K562 (cell line): Measurements from ENCODE around the gene EXOC6.

Experiments
- CEBPG ChIP-seq, 3 experiments: fragments of 200-800 bp in 1 of 3; sonication (Bioruptor generic) in 1 of 3; sonication (generic) in 1 of 3; formaldehyde crosslinking in 1 of 3; IDR thresholded peaks in 2 of 3; conservative IDR thresholded peaks in 1 of 3; 2 replicates each; pipeline versions ENCODE4 v1.6.1 to v1.8.0; 2016 to 2022; ENCODE audit warnings: missing compliant biosample characterization in 2 of 3, missing genetic modification characterization in 2 of 3, mild to moderate bottlenecking in 1 of 3, missing genetic modification reagents in 1 of 3
- PHF20 ChIP-seq: fragments of 450-650 bp; IDR thresholded peaks from 2 replicates; pipeline ENCODE4 v1.6.1; 2018; ENCODE audit not compliant: partially characterized antibody
- TAF1 ChIP-seq: IDR thresholded peaks from 2 replicates; pipeline ENCODE4 v1.6.1; 2011; ENCODE audit warnings: mild to moderate bottlenecking, low read length, moderate library complexity; ENCODE audit not compliant: insufficient read depth, control insufficient read depth, severe bottlenecking; ENCODE audit errors: extremely low read depth
- ZNF785 ChIP-seq: fragments of 250-450 bp; sonication (Bioruptor Pico); IDR thresholded peaks from 2 replicates; pipeline ENCODE4 v1.4.0; 2020; ENCODE audit warnings: mild to moderate bottlenecking
- ZNF830 ChIP-seq: fragments of 250-450 bp; sonication (Bioruptor Pico); IDR thresholded peaks from 2 replicates; pipeline ENCODE4 v1.5.0; 2021; ENCODE audit warnings: mild to moderate bottlenecking

DNA sequence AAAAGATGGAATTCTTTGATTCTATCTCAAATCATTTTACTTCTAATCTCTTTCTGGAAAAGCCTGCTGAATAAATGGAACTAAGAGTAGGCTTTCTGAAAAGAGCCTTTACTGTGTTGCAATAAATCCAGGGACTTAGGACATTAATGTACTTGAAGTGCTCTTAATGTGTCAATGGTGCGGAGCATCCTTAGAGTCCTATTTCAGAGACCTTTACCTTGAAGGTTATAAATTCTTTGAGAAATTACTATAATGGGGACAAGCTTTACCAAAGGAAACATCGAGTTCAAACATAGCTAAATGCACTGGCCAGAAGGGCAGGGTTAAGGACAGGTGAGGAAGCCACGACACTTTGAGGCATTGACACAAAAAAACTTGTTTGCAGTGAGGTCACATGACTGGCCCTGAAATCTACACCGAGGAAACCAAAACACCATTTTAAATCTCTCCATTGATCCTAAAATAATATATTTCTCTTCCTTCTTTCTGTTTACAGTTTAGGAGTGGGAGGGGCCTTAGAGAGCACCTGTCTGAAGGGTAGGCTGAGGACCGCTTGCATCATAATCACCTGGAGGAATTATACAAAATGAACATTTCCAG, 48.1 kb upstream of the EXOC6 start:
- no peak for TF ChIP-seq TAF1
- TF ChIP-seq PHF20, result no peak
- no peak for TF ChIP-seq ZNF830
- TF ChIP-seq CEBPG (CRISPR knock-in tag; IDR thresholded peaks at IDR 0.05), result no peak
- no peak for TF ChIP-seq CEBPG (tag; conservative IDR thresholded peaks at IDR 0.05 in 1 of 2, IDR thresholded peaks at IDR 0.05 in 1 of 2)
- no peak for TF ChIP-seq ZNF785 (CRISPR knock-in tag)
